Tibial nerve (tissue), 3 donors: ENCODE data around the gene S100A5.

Experiments used
- POLR2A ChIP-seq, 2 donors: fragments of 450-650 bp; IDR thresholded peaks; one replicate each; pipeline ENCODE4 v1.6.1; 2017; ENCODE audit warnings: antibody characterized with exemption in 2 of 2, mild to moderate bottlenecking in 2 of 2, moderate library complexity in 2 of 2
- TF ChIP-seq, protein P1 (sequence below), 5 experiments: fragments of 200-600 bp in 3 of 5; fragments of 450-650 bp in 2 of 5; sonication (generic) in 3 of 5; IDR thresholded peaks; one replicate each; pipeline ENCODE4 v1.5.1; 2016 to 2019; ENCODE audit warnings: antibody characterized with exemption in 5 of 5, mild to moderate bottlenecking in 3 of 5, moderate library complexity in 2 of 5

DNA sequence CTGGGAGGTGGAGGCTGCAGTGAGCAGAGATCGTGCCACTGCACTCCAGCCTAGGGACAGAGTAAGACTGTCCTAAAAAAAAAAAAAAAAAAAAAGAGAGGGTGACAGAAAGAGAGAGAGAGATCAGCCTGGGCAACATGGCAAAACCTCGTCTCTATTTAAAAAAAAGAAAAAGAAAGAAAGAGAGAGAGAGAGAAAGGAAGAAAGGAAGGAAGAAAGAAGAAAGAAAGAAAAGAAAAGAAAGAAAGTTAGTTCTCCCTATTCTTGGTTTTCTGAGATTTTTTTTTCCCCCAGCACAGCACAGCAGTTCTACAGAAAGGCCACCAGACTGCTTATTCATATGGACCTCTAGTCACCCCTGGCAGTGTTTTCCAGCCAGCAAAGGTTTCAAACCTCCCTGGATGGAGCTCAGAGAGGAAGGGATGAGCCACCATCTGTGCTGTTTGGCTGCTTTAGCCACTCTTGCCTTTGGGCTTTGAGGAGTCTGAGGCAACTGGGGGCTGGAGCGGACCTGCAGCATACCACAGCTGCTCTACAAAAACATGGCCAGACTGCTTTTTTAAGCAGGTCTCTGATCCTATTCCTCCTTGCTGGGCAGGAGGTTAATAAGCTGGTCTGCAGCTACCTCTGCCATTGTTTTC lies 15.5 kb downstream of the S100A5 start:
- TF ChIP-seq, protein P1, sequence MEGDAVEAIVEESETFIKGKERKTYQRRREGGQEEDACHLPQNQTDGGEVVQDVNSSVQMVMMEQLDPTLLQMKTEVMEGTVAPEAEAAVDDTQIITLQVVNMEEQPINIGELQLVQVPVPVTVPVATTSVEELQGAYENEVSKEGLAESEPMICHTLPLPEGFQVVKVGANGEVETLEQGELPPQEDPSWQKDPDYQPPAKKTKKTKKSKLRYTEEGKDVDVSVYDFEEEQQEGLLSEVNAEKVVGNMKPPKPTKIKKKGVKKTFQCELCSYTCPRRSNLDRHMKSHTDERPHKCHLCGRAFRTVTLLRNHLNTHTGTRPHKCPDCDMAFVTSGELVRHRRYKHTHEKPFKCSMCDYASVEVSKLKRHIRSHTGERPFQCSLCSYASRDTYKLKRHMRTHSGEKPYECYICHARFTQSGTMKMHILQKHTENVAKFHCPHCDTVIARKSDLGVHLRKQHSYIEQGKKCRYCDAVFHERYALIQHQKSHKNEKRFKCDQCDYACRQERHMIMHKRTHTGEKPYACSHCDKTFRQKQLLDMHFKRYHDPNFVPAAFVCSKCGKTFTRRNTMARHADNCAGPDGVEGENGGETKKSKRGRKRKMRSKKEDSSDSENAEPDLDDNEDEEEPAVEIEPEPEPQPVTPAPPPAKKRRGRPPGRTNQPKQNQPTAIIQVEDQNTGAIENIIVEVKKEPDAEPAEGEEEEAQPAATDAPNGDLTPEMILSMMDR (IDR thresholded peaks at IDR 0.05): no peak
- TF ChIP-seq POLR2A (IDR thresholded peaks at IDR 0.05): no peak
